KMS-11 (cell line): ENCODE results near the gene DDX51.

ENCODE experiments used
- H2AFZ ChIP-seq: fragments of 200-600 bp; sonication (generic); 2 replicates; pipeline ENCODE4 v1.6.1; 2016; ENCODE audit warnings: antibody characterized with exemption, mixed run types, low read depth
- H3K27ac ChIP-seq: fragments of 200-600 bp; sonication (generic); 2 replicates; pipeline ENCODE4 v1.6.1; 2016; ENCODE audit warnings: mild to moderate bottlenecking, mixed run types
- H3K27me3 ChIP-seq: fragments of 200-600 bp; sonication (generic); 2 replicates; pipeline ENCODE4 v1.6.1; 2017; ENCODE audit warnings: mild to moderate bottlenecking, low read depth, mixed run types, moderate library complexity; ENCODE audit not compliant: insufficient read depth
- H3K36me3 ChIP-seq: fragments of 200-600 bp; sonication (generic); 2 replicates; pipeline ENCODE4 v1.6.1; 2017; ENCODE audit warnings: mild to moderate bottlenecking, mixed run types; ENCODE audit not compliant: insufficient read depth
- H3K4me1 ChIP-seq: fragments of 200-600 bp; sonication (generic); 2 replicates; pipeline ENCODE4 v1.6.1; 2016; ENCODE audit warnings: mild to moderate bottlenecking, low read depth, mixed run types; ENCODE audit not compliant: poor library complexity, severe bottlenecking
- H3K4me2 ChIP-seq: fragments of 200-600 bp; sonication (generic); 2 replicates; pipeline ENCODE4 v1.7.0; 2016; ENCODE audit warnings: mild to moderate bottlenecking, mixed run types
- H3K4me3 ChIP-seq: fragments of 200-600 bp; sonication (generic); IDR thresholded peaks from 2 replicates; pipeline ENCODE4 v1.6.1; 2017; ENCODE audit warnings: low read depth, low read length, mixed read lengths; ENCODE audit not compliant: insufficient read depth
- H3K79me2 ChIP-seq: fragments of 200-600 bp; sonication (generic); 2 replicates; pipeline ENCODE4 v1.6.1; 2016; ENCODE audit warnings: low read depth, mixed run types; ENCODE audit not compliant: insufficient read depth
- H3K9ac ChIP-seq: fragments of 200-600 bp; sonication (generic); 2 replicates; pipeline ENCODE4 v1.6.1; 2016; ENCODE audit warnings: mild to moderate bottlenecking, mixed run types
- H4K20me1 ChIP-seq: fragments of 200-600 bp; sonication (generic); 2 replicates; pipeline ENCODE4 v1.6.1; 2016; ENCODE audit warnings: mild to moderate bottlenecking, mixed run types; ENCODE audit not compliant: insufficient read depth
- CTCF ChIP-seq: fragments of 200-600 bp; sonication (generic); conservative IDR thresholded peaks from 2 replicates; pipeline ENCODE4 v1.6.1; 2017; ENCODE audit warnings: low read depth, mild to moderate bottlenecking, antibody characterized with exemption, low read length, moderate library complexity, mixed read lengths

The DDX51 gene

GRCh38 chr12:132164426-132164825, 20.3 kb upstream of the DDX51 start:
- no peak overlapping the region for H3K9ac ChIP-seq
- H3K27me3 ChIP-seq, result no peaks in the 10 kb centered on the region
- no peaks in the 10 kb centered on the region for H3K36me3 ChIP-seq
- H3K4me3 ChIP-seq, result no peak overlapping the region
- no peaks in the 10 kb centered on the region for H4K20me1 ChIP-seq
- H3K4me2 ChIP-seq, result no peak overlapping the region
- H3K79me2 ChIP-seq, result no peaks in the 10 kb centered on the region
- H3K27ac ChIP-seq, result no peak overlapping the region
- H3K4me1 ChIP-seq, result peaks cover 7% of the 10 kb centered on the region
- TF ChIP-seq CTCF, result no peak
- no peak overlapping the region for H2AFZ ChIP-seq

- no peaks in the 10 kb centered on the region for H3K27me3 ChIP-seq
- H3K4me3 ChIP-seq, result no peak overlapping the region
- peaks cover 7% of the 10 kb centered on the region for H3K4me1 ChIP-seq
- no peak for TF ChIP-seq CTCF
- H3K36me3 ChIP-seq, result no peaks in the 10 kb centered on the region
- no peaks in the 10 kb centered on the region for H3K79me2 ChIP-seq
- H2AFZ ChIP-seq, result no peak overlapping the region
- no peak overlapping the region for H3K4me2 ChIP-seq
- no peaks in the 10 kb centered on the region for H4K20me1 ChIP-seq
- no peak overlapping the region for H3K9ac ChIP-seq
- no peak overlapping the region for H3K27ac ChIP-seq
Measured at GRCh38 chr12:132163911-132164288, 19.8 kb upstream of the DDX51 start.

DNA sequence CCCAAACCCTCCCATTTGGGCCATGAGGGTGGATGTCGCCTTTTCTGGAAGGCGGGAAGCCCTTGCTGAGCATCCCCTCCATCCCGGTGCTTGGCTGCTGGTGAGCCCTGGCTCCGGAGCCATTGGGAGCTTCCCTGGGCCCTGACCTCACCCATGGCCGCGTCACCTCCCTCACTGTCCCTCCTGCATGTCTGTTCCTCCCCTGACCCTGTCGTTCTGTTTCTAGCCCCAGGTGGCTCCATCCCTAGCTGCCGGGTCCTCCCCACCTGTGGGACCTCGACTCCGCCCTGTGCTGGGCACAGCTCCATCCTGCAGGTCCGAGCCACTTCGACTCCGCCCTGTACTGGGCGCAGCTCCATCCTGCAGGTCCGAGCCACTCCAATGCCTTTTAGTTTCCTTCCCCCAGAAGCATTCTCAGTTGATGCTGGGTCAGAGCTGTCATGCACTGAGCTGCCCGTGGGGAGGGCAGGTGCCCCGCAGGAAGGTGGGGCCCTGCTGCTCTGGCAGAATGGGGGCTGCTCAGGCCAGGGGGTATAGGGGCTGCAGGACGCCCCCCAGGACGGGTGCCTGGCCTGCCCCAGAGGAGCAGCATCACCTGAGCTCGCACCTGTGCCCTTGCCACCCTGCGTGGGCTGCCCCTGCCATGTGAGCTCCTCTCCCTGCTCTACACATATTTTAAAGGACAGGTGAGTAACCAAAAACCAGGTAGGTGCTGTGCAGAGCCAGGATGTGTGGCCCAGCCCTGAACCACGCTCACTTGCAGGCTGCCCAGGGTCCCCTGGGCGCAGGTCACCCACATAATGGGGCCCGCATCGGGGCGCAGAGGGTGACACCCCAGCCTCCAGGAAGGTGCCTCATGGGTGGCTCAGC, 19.2 kb upstream of the DDX51 start:
- no peak overlapping the region for H3K4me3 ChIP-seq
- peak overlapping the region; percentile 3; the same call in 1 of the 2 replicates for H3K9ac ChIP-seq
- H3K4me1 ChIP-seq, result peaks cover 7% of the 10 kb centered on the region
- no peak for TF ChIP-seq CTCF
- H3K4me2 ChIP-seq, result peak overlapping the region; percentile 45; the same call in 1 of the 2 replicates
- no peaks in the 10 kb centered on the region for H4K20me1 ChIP-seq
- H3K36me3 ChIP-seq, result no peaks in the 10 kb centered on the region
- no peak overlapping the region; the same call in 1 of the 2 replicates for H2AFZ ChIP-seq
- H3K27me3 ChIP-seq, result no peaks in the 10 kb centered on the region
- no peak overlapping the region for H3K27ac ChIP-seq
- H3K79me2 ChIP-seq, result no peaks in the 10 kb centered on the region

DNA sequence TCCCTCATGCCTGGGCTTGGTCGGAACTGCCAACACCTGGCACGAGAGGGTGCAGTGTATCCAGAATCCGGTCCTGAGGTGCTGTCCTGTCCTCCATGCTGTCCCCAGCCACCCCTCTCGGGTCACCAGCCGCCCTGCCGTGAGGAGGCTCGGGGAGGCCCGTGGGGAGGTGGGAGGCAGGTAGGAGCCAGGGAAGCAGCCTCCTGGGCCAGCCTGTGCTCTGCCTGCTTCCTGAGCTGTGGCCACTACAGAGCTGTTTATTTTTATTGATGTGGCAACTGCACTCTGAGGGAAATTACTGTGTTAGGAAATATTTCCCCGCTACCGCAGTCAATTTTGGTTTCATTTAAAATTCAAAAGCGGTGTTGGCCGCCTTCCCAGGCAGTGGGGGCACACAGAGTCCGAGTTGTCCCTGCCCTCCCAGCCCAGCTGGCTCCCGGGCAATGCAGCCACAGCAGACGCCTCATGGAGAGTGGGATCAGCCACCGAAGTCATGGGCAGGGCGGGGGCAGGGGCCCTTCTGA, 18.5 kb upstream of the DDX51 start:
- H3K27ac ChIP-seq, result no peak overlapping the region
- H3K4me2 ChIP-seq, result peak overlapping the region; percentile 45
- no peaks in the 10 kb centered on the region for H3K27me3 ChIP-seq
- peaks cover 7% of the 10 kb centered on the region for H3K4me1 ChIP-seq
- peak overlapping the region; percentile 22; the same call in 1 of the 2 replicates for H2AFZ ChIP-seq
- no peaks in the 10 kb centered on the region for H4K20me1 ChIP-seq
- TF ChIP-seq CTCF, result no peak
- H3K4me3 ChIP-seq, result no peak overlapping the region
- H3K9ac ChIP-seq, result peak overlapping the region; percentile 3; the same call in 1 of the 2 replicates
- no peaks in the 10 kb centered on the region for H3K79me2 ChIP-seq
- H3K36me3 ChIP-seq, result no peaks in the 10 kb centered on the region
